Measurements from ENCODE around the gene ZNF549. TPM values are rescaled to one million over a fixed set of nuclear protein-coding genes. Genes with fewer than 3 reads are reported as not detected.
A peak's percentile ranks its signal among the peaks of the same experiment; 100 is the strongest.
"Not testable (repeated sequence)": the region's sequence is repeated elsewhere in the genome, so short reads cannot be mapped to it uniquely, and the experiment has no call there.

ZNF549 gene
- total and polyA plus RNA-seq, 2 experiments from 2014 or later, result 4.2 to 5.6 TPM

DNA sequence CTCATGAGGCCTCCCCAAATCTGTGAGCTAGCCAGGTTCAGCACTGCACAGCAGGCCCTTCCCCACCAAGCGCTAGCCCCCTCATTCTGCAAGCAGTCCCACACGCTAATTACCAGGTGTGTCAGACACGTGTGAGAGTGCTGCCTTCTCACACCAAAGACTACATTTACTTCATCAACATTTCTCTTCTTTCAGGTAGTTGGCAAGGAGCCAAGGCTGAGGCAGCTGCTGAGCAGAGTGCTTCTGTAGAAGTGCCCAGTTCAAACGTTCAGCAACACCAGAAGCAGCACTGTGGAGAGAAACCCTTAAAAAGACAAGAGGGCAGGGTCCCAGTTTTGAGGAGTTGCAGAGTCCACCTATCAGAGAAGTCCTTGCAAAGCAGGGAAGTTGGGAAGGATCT, 21.0 kb upstream of the ZNF549 start:
- no peak overlapping the region for H2AFZ ChIP-seq
- H3K4me3 ChIP-seq, result no peak overlapping the region
- no peak overlapping the region for H3K9ac ChIP-seq
- TF ChIP-seq EZH2phosphoT487 (IDR thresholded peaks at IDR 0.05; ENCODE audit: insufficient read depth, low read depth), result no peak
- TF ChIP-seq EZH2 (IDR thresholded peaks at IDR 0.05; ENCODE audit: insufficient read depth, poor library complexity, severe bottlenecking), result no peak
- in situ Hi-C loops (cut with MboI), result no loop called here
- peaks cover 54% of the 10 kb centered on the region for H3K36me3 ChIP-seq (ENCODE audit: low read depth)
- peaks cover 35% of the 10 kb centered on the region for H3K79me2 ChIP-seq (ENCODE audit: insufficient read depth)
- H3K27me3 ChIP-seq (replicated peaks; ENCODE audit: insufficient read depth), result no peaks in the 10 kb centered on the region
- H3K4me1 ChIP-seq (ENCODE audit: insufficient read depth), result peaks cover 3% of the 10 kb centered on the region; the same call in 1 of the 2 replicates
- 95 to 98% methylated on average over 4 of the region's 4 CpGs for WGBS, 2 experiments (ENCODE audit: low coverage in 1 of 2, low lambda C conversion rate in 2 of 2, missing lambda C conversion rate in 2 of 2)
- H3K9me3 ChIP-seq (ENCODE audit: low read depth), result no peaks in the 10 kb centered on the region
- no peaks in the 10 kb centered on the region for H4K20me1 ChIP-seq (ENCODE audit: insufficient read depth)
- peaks cover 14% of the 10 kb centered on the region for H3F3A ChIP-seq (ENCODE audit: insufficient read depth)
- no peak overlapping the region for H3K4me2 ChIP-seq (ENCODE audit: unreplicated experiment)
- H3K9me2 ChIP-seq (ENCODE audit: insufficient read depth), result no peaks in the 10 kb centered on the region
- DNase-seq, result no peak
- H3K27ac ChIP-seq, result no peak overlapping the region

DNA sequence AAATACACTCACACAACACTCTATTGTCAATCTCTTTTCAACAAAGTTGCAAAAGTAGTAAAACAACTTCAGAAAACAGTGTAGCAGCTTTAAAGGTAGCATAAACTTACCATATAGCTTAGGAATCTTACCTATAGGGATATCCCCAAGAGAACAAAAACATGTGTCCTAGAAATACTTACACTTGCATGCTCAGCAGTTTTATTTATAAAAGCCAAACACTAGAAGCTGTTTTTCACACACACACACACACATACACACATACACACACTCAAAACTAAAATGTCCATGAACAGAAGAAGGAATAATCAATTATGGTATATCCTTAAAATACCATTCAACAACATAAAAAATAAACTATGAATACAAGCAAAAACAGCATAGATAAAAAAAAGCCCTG, 15.7 kb upstream of the ZNF549 start:
- H3F3A ChIP-seq (ENCODE audit: insufficient read depth), result peaks cover 17% of the 10 kb centered on the region
- H3K9me3 ChIP-seq (ENCODE audit: low read depth), result no peaks in the 10 kb centered on the region
- no peaks in the 10 kb centered on the region for H4K20me1 ChIP-seq (ENCODE audit: insufficient read depth)
- H3K9me2 ChIP-seq (ENCODE audit: insufficient read depth), result no peaks in the 10 kb centered on the region
- H3K4me2 ChIP-seq (ENCODE audit: unreplicated experiment), result no peak overlapping the region
- no peak overlapping the region for H3K27ac ChIP-seq
- in situ Hi-C loops (cut with MboI), result no loop called here
- TF ChIP-seq EZH2phosphoT487 (IDR thresholded peaks at IDR 0.05; ENCODE audit: insufficient read depth, low read depth) (no peak), EZH2 (IDR thresholded peaks at IDR 0.05; ENCODE audit: insufficient read depth, poor library complexity, severe bottlenecking) (no peak)
- no peaks in the 10 kb centered on the region for H3K27me3 ChIP-seq (replicated peaks; ENCODE audit: insufficient read depth)
- H3K4me1 ChIP-seq (ENCODE audit: insufficient read depth), result no peaks in the 10 kb centered on the region
- no peak overlapping the region for H2AFZ ChIP-seq
- H3K36me3 ChIP-seq (ENCODE audit: low read depth), result peaks cover 72% of the 10 kb centered on the region
- no peak overlapping the region for H3K9ac ChIP-seq
- DNase-seq, result no peak
- H3K79me2 ChIP-seq (ENCODE audit: insufficient read depth), result no peaks in the 10 kb centered on the region
- H3K4me3 ChIP-seq, result no peak overlapping the region

DNA sequence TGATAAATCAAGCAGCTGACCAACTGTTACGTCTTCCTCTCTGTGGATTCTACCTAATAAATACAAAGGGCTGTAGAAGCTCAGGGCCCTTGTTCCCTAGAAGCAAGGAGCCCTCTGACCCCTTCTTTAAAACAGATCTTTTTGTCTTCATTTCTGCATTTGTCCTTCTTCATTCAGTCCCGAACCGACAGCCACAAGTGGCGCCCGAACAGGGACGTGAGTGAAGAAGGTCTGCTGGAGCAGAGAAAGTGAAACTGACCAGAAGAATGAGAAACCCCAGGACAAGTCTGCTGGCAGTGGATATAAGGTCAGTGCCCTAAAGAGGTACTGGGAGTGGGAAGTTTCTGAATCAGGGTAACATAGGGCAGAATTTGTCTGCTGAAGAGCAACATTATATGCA, 14.3 kb upstream of the ZNF549 start:
- Histone ChIP-seq H3F3A (ENCODE audit: insufficient read depth) (peaks cover 17% of the 10 kb centered on the region), H3K4me1 (ENCODE audit: insufficient read depth) (no peaks in the 10 kb centered on the region), H4K20me1 (ENCODE audit: insufficient read depth) (no peaks in the 10 kb centered on the region), H3K4me2 (ENCODE audit: unreplicated experiment) (no peak overlapping the region), H3K27ac (no peak overlapping the region), H3K27me3 (replicated peaks; ENCODE audit: insufficient read depth) (no peaks in the 10 kb centered on the region), H3K9me2 (ENCODE audit: insufficient read depth) (no peaks in the 10 kb centered on the region), H3K9me3 (ENCODE audit: low read depth) (no peaks in the 10 kb centered on the region), H2AFZ (no peak overlapping the region), H3K36me3 (ENCODE audit: low read depth) (peaks cover 67% of the 10 kb centered on the region), H3K4me3 (no peak overlapping the region), H3K9ac (no peak overlapping the region), H3K79me2 (ENCODE audit: insufficient read depth) (no peaks in the 10 kb centered on the region)
- peak; percentile 23 for DNase-seq
- TF ChIP-seq EZH2 (IDR thresholded peaks at IDR 0.05; ENCODE audit: insufficient read depth, poor library complexity, severe bottlenecking) (no peak), EZH2phosphoT487 (IDR thresholded peaks at IDR 0.05; ENCODE audit: insufficient read depth, low read depth) (no peak)
- in situ Hi-C loops (cut with MboI), result no loop called here
- WGBS, 2 experiments (ENCODE audit: low coverage in 1 of 2, low lambda C conversion rate in 2 of 2, missing lambda C conversion rate in 2 of 2), result 92 to 94% methylated on average over 6 of the region's 6 CpGs

DNA sequence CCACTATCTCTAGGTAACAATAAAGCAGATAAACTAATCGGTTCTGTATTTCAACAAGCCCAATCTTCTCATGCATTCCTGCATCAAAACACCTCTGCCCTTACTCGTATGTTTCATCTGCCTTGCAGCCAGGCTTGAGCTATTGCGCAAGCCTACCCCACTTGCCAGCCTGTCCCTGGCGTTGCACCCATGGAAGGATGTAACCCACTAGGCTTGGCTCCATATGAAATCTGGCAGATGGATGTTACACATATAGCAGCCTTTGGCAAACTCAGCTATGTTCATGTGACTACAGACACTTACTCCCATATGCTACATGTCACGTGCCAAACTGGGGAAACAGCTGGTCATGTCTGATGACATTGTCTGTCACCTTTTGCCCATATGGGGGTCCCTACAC, 11.9 kb upstream of the ZNF549 start:
- Histone ChIP-seq H3K9me2 (ENCODE audit: insufficient read depth) (no peaks in the 10 kb centered on the region), H3K9ac (no peak overlapping the region), H3K9me3 (ENCODE audit: low read depth) (no peaks in the 10 kb centered on the region), H4K20me1 (ENCODE audit: insufficient read depth) (no peaks in the 10 kb centered on the region), H3K27ac (no peak overlapping the region), H3K4me1 (ENCODE audit: insufficient read depth) (no peaks in the 10 kb centered on the region), H3K27me3 (replicated peaks; ENCODE audit: insufficient read depth) (no peaks in the 10 kb centered on the region), H3F3A (ENCODE audit: insufficient read depth) (0 out of 2 replicates have a peak, but pooled peaks cover 3% of the 10 kb centered on the region), H2AFZ (no peak overlapping the region), H3K4me2 (ENCODE audit: unreplicated experiment) (no peak overlapping the region), H3K36me3 (ENCODE audit: low read depth) (peaks cover 43% of the 10 kb centered on the region), H3K4me3 (no peak overlapping the region), H3K79me2 (ENCODE audit: insufficient read depth) (no peaks in the 10 kb centered on the region)
- in situ Hi-C loops (cut with MboI), result no loop called here
- WGBS, 2 experiments (ENCODE audit: low coverage in 1 of 2, low lambda C conversion rate in 2 of 2, missing lambda C conversion rate in 2 of 2), result 83 to 86% methylated on average over 5 of the region's 5 CpGs
- no peak for DNase-seq
- no peak for TF ChIP-seq EZH2 (IDR thresholded peaks at IDR 0.05; ENCODE audit: insufficient read depth, poor library complexity, severe bottlenecking)
- no peak for TF ChIP-seq EZH2phosphoT487 (IDR thresholded peaks at IDR 0.05; ENCODE audit: insufficient read depth, low read depth)

DNA sequence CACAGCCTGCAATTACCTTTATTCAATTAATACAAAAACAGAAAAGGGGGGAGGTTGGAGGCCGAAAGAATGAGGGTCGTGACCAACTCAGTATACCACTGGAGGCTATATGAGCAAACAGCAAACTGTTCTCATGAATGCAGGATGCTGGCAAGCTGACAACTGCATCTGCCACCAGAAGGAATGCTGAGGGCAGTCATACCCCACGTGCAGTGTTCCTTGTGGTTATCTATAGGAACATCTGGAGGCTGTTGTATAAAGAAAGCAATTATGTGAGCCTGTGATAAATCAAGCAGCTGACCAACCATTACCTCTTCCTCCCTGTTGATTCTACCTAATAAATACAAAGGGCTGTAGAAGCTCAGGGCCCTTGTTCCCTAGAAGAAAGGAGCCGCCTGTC, 9.1 kb upstream of the ZNF549 start:
- H3K79me2 ChIP-seq (ENCODE audit: insufficient read depth); in situ Hi-C loops (cut with MboI); H3K27me3 ChIP-seq (replicated peaks; ENCODE audit: insufficient read depth); H3K4me2 ChIP-seq (ENCODE audit: unreplicated experiment); DNase-seq; H3K4me1 ChIP-seq (ENCODE audit: insufficient read depth); H3K9me2 ChIP-seq (ENCODE audit: insufficient read depth); H3F3A ChIP-seq (ENCODE audit: insufficient read depth); H2AFZ ChIP-seq; H3K4me3 ChIP-seq; H3K9me3 ChIP-seq (ENCODE audit: low read depth); H3K9ac ChIP-seq; H3K27ac ChIP-seq; H4K20me1 ChIP-seq (ENCODE audit: insufficient read depth): not testable (repeated sequence)
- 77 to 81% methylated on average over 4 of the region's 4 CpGs for WGBS, 2 experiments (ENCODE audit: low coverage in 1 of 2, low lambda C conversion rate in 2 of 2, missing lambda C conversion rate in 2 of 2)
- H3K36me3 ChIP-seq (ENCODE audit: low read depth), result peaks cover 27% of the 10 kb centered on the region
